GM12878 (cell line): ENCODE data around the gene DRD1. TPM values are rescaled to one million over a fixed set of nuclear protein-coding genes. Genes with fewer than 3 reads are reported as not detected.

Experiments
- ATAC-seq: fragments of 200-7000 bp; cut with Tn5 transposase; 3 replicates; pipeline ENCODE4 v1.9.1; 2020; ENCODE audit warnings: mild to moderate bottlenecking, moderate library complexity
- BruUV-seq: library from RNA; stranded (reverse); fragments of 400-500 nt; replicated peaks from 2 replicates; lab custom pipeline; 2021; lab: Mats Ljungman, UMichigan
- CTCF ChIA-PET: fragments of 300-600 bp; sonication (Branson Sonifier 250); formaldehyde crosslinking; extraction: SDS; loops from one replicate; lab custom pipeline; 2021; ENCODE audit warnings: inconsistent platforms; lab: Yijun Ruan, JAX
- POLR2A ChIA-PET: fragments of 350-600 bp; formaldehyde crosslinking; extraction: SDS; loops from one replicate; lab custom pipeline; 2021; ENCODE audit warnings: inconsistent platforms; lab: Charles Lee
- RAD21 ChIA-PET: fragments of 300-600 bp; sonication (Branson Sonifier 250); formaldehyde crosslinking; loops from one replicate; lab custom pipeline; 2023; ENCODE audit warnings: antibody characterized with exemption; ENCODE audit not compliant: unreplicated experiment; lab: Charles Lee
- SMC1A ChIA-PET: fragments of 300-600 bp; sonication (Branson Sonifier 250); formaldehyde crosslinking; loops from one replicate; lab custom pipeline; 2023; ENCODE audit not compliant: unreplicated experiment, uncharacterized antibody; lab: Charles Lee
- DNase-seq: peaks from one replicate; pipeline ENCODE4 v3.0.0-alpha.2; 2011; ENCODE audit warnings: low read depth, low spot score
- FAIRE-seq: peaks from 3 replicates; lab custom pipeline; 2011; peaks lifted over from hg19 to GRCh38; lab: Jason Lieb, UNC
- H2AFZ ChIP-seq: 2 replicates; pipeline ENCODE4 v1.6.0; 2011; ENCODE audit warnings: low read depth, low read length, control low read depth; ENCODE audit not compliant: control insufficient read depth
- H3K27ac ChIP-seq: 2 replicates; pipeline ENCODE4 v1.5.1; 2011; ENCODE audit warnings: control low read depth; ENCODE audit not compliant: control insufficient read depth, insufficient read depth
- H3K27me3 ChIP-seq, 2 experiments: replicated peaks in 1 of 2; 2 replicates each; pipeline versions ENCODE4 v1.6.0 to v1.6.1; 2011; ENCODE audit warnings: low read length in 1 of 2; ENCODE audit not compliant: control insufficient read depth in 2 of 2, insufficient read depth in 2 of 2
- H3K36me3 ChIP-seq, 2 experiments: 2 replicates each; pipeline ENCODE4 v1.5.1; 2011; ENCODE audit warnings: low read length in 1 of 2; ENCODE audit not compliant: control insufficient read depth in 2 of 2, insufficient read depth in 2 of 2
- H3K4me1 ChIP-seq: 2 replicates; pipeline ENCODE4 v1.6.1; 2011; ENCODE audit warnings: mild to moderate bottlenecking, low read length, moderate library complexity, mixed read lengths; ENCODE audit not compliant: control insufficient read depth, insufficient read depth
- H3K4me2 ChIP-seq: 2 replicates; pipeline ENCODE4 v1.6.0; 2011; ENCODE audit warnings: control low read depth; ENCODE audit not compliant: control insufficient read depth, insufficient read depth
- H3K4me3 ChIP-seq: fragments of 200-600 bp; sonication (generic); 2 replicates; pipeline ENCODE4 v1.5.1; 2016
- H3K79me2 ChIP-seq: 2 replicates; pipeline ENCODE4 v1.6.0; 2011; ENCODE audit warnings: low read length; ENCODE audit not compliant: control insufficient read depth, insufficient read depth
- H3K9ac ChIP-seq: 2 replicates; pipeline ENCODE4 v1.8.0; 2011; ENCODE audit warnings: low read length, control low read depth, mixed read lengths; ENCODE audit not compliant: control insufficient read depth, insufficient read depth
- H3K9me3 ChIP-seq: replicated peaks from 3 replicates; pipeline ENCODE4 v1.5.1; 2011; ENCODE audit warnings: mild to moderate bottlenecking, low read length; ENCODE audit not compliant: control insufficient read depth, insufficient read depth
- H4K20me1 ChIP-seq: 2 replicates; pipeline ENCODE4 v1.6.0; 2011; ENCODE audit not compliant: control insufficient read depth, insufficient read depth
- BCL3 ChIP-seq: IDR thresholded peaks from 2 replicates; pipeline ENCODE4 v1.6.1; 2011; ENCODE audit warnings: borderline replicate concordance, low read depth, mild to moderate bottlenecking, moderate library complexity, low read length; ENCODE audit not compliant: insufficient read depth, poor library complexity, severe bottlenecking
- IKZF1 ChIP-seq: fragments of 450-650 bp; conservative IDR thresholded peaks from 2 replicates; pipeline ENCODE4 v1.6.1; 2017; ENCODE audit warnings: antibody characterized with exemption, mild to moderate bottlenecking
- IRF5 ChIP-seq: fragments of 450-650 bp; IDR thresholded peaks from 2 replicates; pipeline ENCODE4 v1.6.1; 2017; ENCODE audit warnings: borderline replicate concordance
- MYB ChIP-seq: fragments of 150-350 bp; IDR thresholded peaks from 2 replicates; pipeline ENCODE4 v1.6.1; 2014; ENCODE audit warnings: mild to moderate bottlenecking, low read depth, low read length, borderline replicate concordance
- REST ChIP-seq: IDR thresholded peaks from 2 replicates; pipeline ENCODE4 v1.6.1; 2012; ENCODE audit warnings: mild to moderate bottlenecking, low read depth, low read length
- SIX5 ChIP-seq: IDR thresholded peaks from 2 replicates; pipeline ENCODE4 v1.6.1; 2011; ENCODE audit warnings: mild to moderate bottlenecking, low read depth, low read length, moderate library complexity; ENCODE audit not compliant: severe bottlenecking
- ZNF24 ChIP-seq: fragments of 450-650 bp; IDR thresholded peaks from 2 replicates; pipeline ENCODE4 v1.6.1; 2017; ENCODE audit warnings: antibody characterized with exemption, mild to moderate bottlenecking
- ZNF274 ChIP-seq: IDR thresholded peaks from one replicate; pipeline ENCODE4 v1.8.0; 2011; ENCODE audit not compliant: insufficient read length, insufficient read depth
- WGBS: methylation state at CpG from one replicate; pipeline ENCODE4 v1.1.6; 2016; ENCODE audit warnings: low lambda C conversion rate; ENCODE audit not compliant: insufficient replicate concordance, insufficient coverage; ENCODE audit errors: missing lambda C conversion rate; 5-methylcytosine and 5-hydroxymethylcytosine counted together
- in situ Hi-C: fragments of 300-500 bp; cut with MboI; formaldehyde crosslinking; loops from 9 replicates; pipeline ENCODE4 v1.14.3; 2018; ENCODE audit warnings: mixed read lengths
- intact Hi-C: fragments of 100-400 bp; cut with micrococcal nuclease; formaldehyde crosslinking; loops from one replicate; pipeline ENCODE4 v1.14.2; 2022; ENCODE audit not compliant: unreplicated experiment
- polyA plus RNA-seq, 11 experiments: library from polyadenylated mRNA; depleted of rRNA in 4 of 11; unstranded in 6 of 11; stranded (reverse) in 5 of 11; fragments of >200 nt; fragmentation: Nextera tagmentation in 4 of 11; fragmentation: Illumina TruSeq in 1 of 11; extraction: Ambion mirVana in 4 of 11; extraction: Trizol in 1 of 11; gene quantifications; 1 replicate in 1 of 11; 2 replicates in 10 of 11; pipeline versions ENCODE4 v1.2.1 to v1.2.3, GENCODE V29; 2011 to 2016; ENCODE audit warnings: inconsistent platforms in 2 of 11, missing spikeins in 2 of 11, low read depth in 1 of 11
- total RNA-seq, 4 experiments: library from RNA; depleted of rRNA in 3 of 4; stranded (reverse); fragments of >200 nt in 3 of 4; fragmentation: Illumina TruSeq in 1 of 4; extraction: Trizol in 1 of 4; gene quantifications; 2 replicates each; pipeline versions ENCODE4 v1.2.1 to v1.2.3, GENCODE V29; 2013 to 2021

The DRD1 gene
- total and polyA plus RNA-seq, 10 of the 15 experiments (the other 5 are each of a cell fraction or from before 2014, with no cell fraction given): not detected

- TF ChIP-seq IRF5: no peak
- TF ChIP-seq IKZF1: no peak
- no peak for TF ChIP-seq SIX5
Measured at GRCh38 chr5:175466700-175467318, 22.8 kb upstream of the DRD1 start (continued).

- no TSS peak for BruUV-seq
- DNase-seq (no peak), FAIRE-seq (no peak)
- Histone ChIP-seq H3K27ac (no peak overlapping the region), H3K36me3 (no peaks in the 10 kb centered on the region), H2AFZ (no peak overlapping the region), H3K4me2 (no peak overlapping the region), H3K9me3 (no peaks in the 10 kb centered on the region), H3K79me2 (no peaks in the 10 kb centered on the region)
- RAD21 ChIA-PET: no interaction called here
- TF ChIP-seq MYB (no peak), ZNF274 (no peak), BCL3 (no peak), REST (no peak), ZNF24 (no peak)
- TF ChIP-seq, all 136 proteins: peak for 0
- ChIA-PET CTCF (interaction anchor here (0.6 to 2.4 kb wide), 12 partner anchors 9 to 1151 kb away, joined by 3 to 24 read pairs (median 4); partner anchors contain the start of genes CPLX2 and SFXN1), POLR2A (no interaction called here), SMC1A (no interaction called here)
- Histone ChIP-seq H3K27me3 (no peaks in the 10 kb centered on the region; a peak in 2 of 4 replicates), H3K4me3 (no peak overlapping the region), H4K20me1 (no peaks in the 10 kb centered on the region), H3K4me1 (no peaks in the 10 kb centered on the region), H3K9ac (no peak overlapping the region)
- intact Hi-C loops (no loop called here), in situ Hi-C loops (no loop called here)
- no peak for ATAC-seq
- WGBS: 0% methylated on average over 3 of the region's 3 CpGs
Measured at GRCh38 chr5:175465282-175465681, 21.3 kb upstream of the DRD1 start.
